Measurements from ENCODE around the gene AOPEP.

DNA sequence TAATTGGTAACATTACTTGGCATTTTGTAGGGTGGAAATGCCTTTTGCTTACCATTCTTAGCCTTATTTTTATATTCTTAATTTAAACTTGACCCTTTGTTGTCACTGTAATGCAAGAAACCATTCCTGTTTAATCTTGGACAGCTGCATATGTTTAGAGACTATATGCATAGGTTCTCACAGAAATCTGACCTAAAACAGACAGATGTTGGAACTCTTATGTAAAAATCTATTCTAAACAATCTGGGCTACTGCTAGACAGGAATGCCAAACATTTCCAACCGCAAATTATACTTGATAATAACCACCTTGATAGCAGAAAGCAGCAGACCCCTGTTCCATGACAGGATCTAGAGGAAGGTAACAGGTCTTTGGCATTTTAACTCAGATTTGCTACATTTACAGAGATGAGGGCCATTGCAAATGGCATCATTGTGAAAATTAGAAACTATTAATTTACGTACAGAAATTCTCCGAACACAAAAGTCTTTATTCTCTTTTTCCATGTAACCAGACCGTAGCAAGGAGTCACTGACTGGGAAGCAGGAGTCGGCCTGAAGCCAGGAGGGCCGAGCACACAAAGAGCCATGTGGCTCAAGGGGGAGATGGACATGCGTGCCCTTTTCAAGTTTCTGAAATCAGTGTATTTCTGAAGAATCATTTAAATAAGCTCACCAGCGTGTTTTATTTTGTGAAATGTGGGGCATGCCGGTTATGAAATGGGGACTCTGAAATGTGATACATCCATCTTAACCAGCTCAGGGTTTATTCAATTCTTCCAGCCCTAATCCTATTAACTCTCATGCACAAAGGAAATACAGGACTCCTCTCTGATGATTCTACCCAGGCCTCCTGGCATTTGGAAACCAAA lies 139.3 kb downstream of the AOPEP start:
- TF ChIP-seq TAF1 (IDR thresholded peaks at IDR 0.05; ENCODE audit: low read depth) (no peak), TEAD4 (IDR thresholded peaks at IDR 0.05) (no peak), MAX (IDR thresholded peaks at IDR 0.05) (0 out of 2 replicates have a peak, but pooled peaks have one; percentile 19), USF1 (IDR thresholded peaks at IDR 0.05) (no peak), CEBPB (IDR thresholded peaks at IDR 0.05) (no peak), YY1 (IDR thresholded peaks at IDR 0.05; ENCODE audit: low read depth) (no peak), EGR1 (IDR thresholded peaks at IDR 0.05) (no peak), ZBTB7A (IDR thresholded peaks at IDR 0.05; ENCODE audit: low read depth) (no peak), RAD21 (IDR thresholded peaks at IDR 0.05; ENCODE audit: low read depth) (no peak), EP300 (IDR thresholded peaks at IDR 0.05; ENCODE audit: borderline replicate concordance) (no peak), NFIC (IDR thresholded peaks at IDR 0.05) (no peak), CREB1 (IDR thresholded peaks at IDR 0.05; ENCODE audit: low read depth) (no peak)
- TF ChIP-seq, protein P1, sequence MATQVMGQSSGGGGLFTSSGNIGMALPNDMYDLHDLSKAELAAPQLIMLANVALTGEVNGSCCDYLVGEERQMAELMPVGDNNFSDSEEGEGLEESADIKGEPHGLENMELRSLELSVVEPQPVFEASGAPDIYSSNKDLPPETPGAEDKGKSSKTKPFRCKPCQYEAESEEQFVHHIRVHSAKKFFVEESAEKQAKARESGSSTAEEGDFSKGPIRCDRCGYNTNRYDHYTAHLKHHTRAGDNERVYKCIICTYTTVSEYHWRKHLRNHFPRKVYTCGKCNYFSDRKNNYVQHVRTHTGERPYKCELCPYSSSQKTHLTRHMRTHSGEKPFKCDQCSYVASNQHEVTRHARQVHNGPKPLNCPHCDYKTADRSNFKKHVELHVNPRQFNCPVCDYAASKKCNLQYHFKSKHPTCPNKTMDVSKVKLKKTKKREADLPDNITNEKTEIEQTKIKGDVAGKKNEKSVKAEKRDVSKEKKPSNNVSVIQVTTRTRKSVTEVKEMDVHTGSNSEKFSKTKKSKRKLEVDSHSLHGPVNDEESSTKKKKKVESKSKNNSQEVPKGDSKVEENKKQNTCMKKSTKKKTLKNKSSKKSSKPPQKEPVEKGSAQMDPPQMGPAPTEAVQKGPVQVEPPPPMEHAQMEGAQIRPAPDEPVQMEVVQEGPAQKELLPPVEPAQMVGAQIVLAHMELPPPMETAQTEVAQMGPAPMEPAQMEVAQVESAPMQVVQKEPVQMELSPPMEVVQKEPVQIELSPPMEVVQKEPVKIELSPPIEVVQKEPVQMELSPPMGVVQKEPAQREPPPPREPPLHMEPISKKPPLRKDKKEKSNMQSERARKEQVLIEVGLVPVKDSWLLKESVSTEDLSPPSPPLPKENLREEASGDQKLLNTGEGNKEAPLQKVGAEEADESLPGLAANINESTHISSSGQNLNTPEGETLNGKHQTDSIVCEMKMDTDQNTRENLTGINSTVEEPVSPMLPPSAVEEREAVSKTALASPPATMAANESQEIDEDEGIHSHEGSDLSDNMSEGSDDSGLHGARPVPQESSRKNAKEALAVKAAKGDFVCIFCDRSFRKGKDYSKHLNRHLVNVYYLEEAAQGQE (IDR thresholded peaks at IDR 0.05; ENCODE audit: low read depth), result no peak
